GM21526 (cell line): ENCODE data around the gene AURKAIP1.

Experiments used
- ATAC-seq: cut with Tn5 transposase; IDR thresholded peaks from one replicate; pipeline ENCODE4 v1.9.1; 2021; ENCODE audit warnings: moderate library complexity; ENCODE audit not compliant: unreplicated experiment, low FRiP score

The AURKAIP1 gene

DNA sequence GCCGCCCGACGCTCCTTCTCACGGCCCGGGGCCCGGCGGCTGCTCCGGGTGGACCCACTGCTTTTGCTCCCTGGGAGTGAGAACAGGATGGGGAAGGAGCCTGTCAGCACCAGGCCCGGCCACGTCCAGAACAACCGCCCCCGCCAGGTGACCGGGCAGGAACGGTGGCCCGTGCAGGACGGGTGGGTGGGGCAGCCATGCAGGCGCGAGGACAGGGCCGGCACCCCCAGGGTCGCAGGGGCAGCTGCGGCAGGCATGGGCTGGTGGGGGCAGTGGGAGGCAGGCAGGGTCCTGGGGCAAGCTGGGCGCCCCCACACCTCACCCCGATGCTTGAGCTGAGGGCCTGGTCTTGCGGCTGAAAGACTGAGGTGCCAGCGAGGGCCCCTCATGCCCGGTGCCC, 38.6 kb downstream of the AURKAIP1 start:
- ATAC-seq: no peak

GRCh38 chr1:1335792-1336248, 39.2 kb downstream of the AURKAIP1 start:
- ATAC-seq: no peak

GRCh38 chr1:1335283-1335682, 39.7 kb downstream of the AURKAIP1 start:
- ATAC-seq: no peak

- ATAC-seq: no peak
Observed at GRCh38 chr1:1334835-1335234, 40.2 kb downstream of the AURKAIP1 start.

DNA sequence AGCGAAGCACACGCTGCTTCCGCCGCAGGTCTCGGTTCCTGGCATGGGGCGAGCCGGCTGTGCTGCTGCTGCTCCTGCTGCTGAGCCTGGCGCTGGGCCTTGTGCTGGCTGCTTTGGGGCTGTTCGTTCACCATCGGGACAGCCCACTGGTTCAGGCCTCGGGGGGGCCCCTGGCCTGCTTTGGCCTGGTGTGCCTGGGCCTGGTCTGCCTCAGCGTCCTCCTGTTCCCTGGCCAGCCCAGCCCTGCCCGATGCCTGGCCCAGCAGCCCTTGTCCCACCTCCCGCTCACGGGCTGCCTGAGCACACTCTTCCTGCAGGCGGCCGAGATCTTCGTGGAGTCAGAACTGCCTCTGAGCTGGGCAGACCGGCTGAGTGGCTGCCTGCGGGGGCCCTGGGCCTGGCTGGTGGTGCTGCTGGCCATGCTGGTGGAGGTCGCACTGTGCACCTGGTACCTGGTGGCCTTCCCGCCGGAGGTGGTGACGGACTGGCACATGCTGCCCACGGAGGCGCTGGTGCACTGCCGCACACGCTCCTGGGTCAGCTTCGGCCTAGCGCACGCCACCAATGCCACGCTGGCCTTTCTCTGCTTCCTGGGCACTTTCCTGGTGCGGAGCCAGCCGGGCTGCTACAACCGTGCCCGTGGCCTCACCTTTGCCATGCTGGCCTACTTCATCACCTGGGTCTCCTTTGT, 41.3 kb downstream of the AURKAIP1 start:
- no peak for ATAC-seq

DNA sequence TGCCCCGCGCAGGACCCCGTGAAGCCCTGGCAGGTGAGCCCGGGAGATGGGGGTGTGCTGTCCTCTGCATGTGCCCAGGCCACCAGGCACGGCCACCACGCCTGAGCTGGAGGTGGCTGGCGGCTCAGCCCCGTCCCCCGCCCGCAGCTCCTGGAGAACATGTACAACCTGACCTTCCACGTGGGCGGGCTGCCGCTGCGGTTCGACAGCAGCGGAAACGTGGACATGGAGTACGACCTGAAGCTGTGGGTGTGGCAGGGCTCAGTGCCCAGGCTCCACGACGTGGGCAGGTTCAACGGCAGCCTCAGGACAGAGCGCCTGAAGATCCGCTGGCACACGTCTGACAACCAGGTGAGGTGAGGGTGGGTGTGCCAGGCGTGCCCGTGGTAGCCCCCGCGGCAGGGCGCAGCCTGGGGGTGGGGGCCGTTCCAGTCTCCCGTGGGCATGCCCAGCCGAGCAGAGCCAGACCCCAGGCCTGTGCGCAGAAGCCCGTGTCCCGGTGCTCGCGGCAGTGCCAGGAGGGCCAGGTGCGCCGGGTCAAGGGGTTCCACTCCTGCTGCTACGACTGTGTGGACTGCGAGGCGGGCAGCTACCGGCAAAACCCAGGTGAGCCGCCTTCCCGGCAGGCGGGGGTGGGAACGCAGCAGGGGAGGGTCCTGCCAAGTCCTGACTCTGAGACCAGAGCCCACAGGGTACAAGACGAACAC, 42.1 kb downstream of the AURKAIP1 start:
- no peak for ATAC-seq

GRCh38 chr1:1332031-1332755, 42.8 kb downstream of the AURKAIP1 start:
- ATAC-seq: no peak

- ATAC-seq: no peak
Observed at GRCh38 chr1:1331068-1331965, 43.7 kb downstream of the AURKAIP1 start, which contains the start of gene TAS1R3. TSS of gene TAS1R3 (plus strand) at chr1:1331280. CDS start at chr1:1331346, 66 bp downstream.

GRCh38 chr1:1330366-1331067, 44.5 kb downstream of the AURKAIP1 start:
- no peak for ATAC-seq

DNA sequence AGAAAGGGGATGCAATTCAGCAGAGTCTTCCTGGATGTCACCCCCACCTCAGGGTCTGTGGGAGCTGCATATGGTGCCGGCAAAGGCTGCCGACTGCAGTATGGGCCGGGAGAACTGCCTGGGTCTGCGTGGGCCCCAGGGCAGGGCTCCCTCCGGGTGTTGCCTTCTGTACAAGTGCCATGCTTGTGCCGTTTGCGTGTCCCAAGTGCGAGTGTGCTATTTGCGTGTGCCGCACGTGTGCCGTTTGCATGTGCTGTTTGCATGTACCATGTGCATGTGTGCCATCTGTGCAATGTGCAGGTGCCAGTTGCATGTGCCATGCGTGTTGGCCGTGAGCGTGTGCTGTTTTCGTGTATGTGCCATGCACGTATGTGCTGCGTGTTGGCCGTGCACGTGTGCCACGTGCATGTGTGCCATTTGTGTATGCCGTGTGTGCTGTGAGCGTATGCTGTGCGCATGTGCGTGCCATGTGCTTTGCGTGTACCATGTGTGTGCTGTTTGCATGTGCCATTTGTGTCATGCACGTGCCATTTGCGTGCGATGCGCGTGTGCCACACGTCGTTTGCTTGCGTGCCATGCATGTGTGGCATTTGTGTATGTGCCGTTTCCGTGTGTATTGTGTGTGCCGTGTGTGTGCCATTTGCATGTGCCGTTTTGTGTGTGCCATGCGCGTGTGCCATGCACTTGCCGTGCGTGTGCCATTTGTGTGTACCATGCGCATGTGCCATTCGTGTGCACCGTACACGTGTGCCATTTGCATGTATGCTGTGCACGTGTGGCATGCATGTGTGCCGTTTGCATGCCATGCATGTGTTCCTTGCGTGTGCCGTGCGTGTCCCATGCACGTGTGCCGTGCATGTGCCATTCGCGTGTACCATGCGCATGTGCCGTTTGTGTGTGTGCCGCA, 45.5 kb downstream of the AURKAIP1 start:
- no peak for ATAC-seq

- ATAC-seq: no peak
Observed at GRCh38 chr1:1328254-1328653, 46.8 kb downstream of the AURKAIP1 start.

- ATAC-seq: no peak
Observed at GRCh38 chr1:1327291-1327690, 47.7 kb downstream of the AURKAIP1 start.

- no peak for ATAC-seq
Observed at GRCh38 chr1:1326075-1326605, 48.9 kb downstream of the AURKAIP1 start.

DNA sequence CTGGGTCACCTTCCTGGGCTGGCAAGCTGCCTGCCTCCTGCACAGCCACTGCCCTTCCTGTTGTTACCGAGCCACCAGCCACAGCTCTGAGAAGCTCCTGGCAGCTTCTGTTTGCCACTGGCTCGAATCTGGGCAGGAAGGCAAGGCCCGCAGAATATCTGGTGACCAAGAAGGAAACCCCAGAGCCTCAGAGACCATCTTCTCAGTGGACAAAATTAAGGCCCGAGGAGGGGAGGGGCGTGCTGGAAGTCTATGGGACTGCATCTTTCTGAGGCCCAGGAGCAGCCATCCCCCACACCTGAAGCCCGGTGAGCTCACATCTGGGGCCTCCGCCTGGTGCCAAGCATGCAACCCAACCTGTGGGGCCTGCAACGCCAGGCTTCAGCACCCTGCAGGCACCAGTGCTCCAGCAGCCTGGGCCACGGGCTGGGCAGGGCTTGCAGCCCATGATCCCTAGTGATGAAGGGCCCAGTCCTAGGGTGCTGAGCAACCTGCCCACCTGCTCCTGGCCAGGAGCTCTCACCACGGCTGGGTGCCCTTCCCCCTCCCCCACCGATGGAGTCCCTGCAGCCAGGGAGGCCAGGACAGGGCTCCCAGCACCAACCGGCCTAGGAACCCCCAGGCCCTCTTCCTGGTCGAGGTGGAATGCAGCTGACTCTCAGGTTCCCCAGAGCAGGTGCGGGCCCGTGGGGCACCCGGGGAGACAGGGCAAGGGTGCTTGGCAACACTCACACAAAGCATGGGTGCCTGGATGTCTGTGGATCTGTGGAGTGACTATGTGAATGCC, 49.5 kb downstream of the AURKAIP1 start:
- ATAC-seq: no peak

- peak; percentile 49 for ATAC-seq
Observed at GRCh38 chr1:1324524-1325287, 50.3 kb downstream of the AURKAIP1 start, which contains the start of the genes CPTP and INTS11. TSS of gene CPTP (plus strand) at chr1:1324802. CDS start at chr1:1326911, 2,109 bp downstream. TSS of gene INTS11 (minus strand) at chr1:1324660. CDS start at chr1:1324608, 52 bp downstream.

GRCh38 chr1:1324084-1324523, 50.9 kb downstream of the AURKAIP1 start:
- no peak for ATAC-seq
